ENCODE data around the gene PFKFB1. TPM values are rescaled to one million over a fixed set of nuclear protein-coding genes. Genes with fewer than 3 reads are reported as not detected.

The PFKFB1 gene
- polyA plus RNA-seq, 1 experiment: 0.10 TPM

DNA sequence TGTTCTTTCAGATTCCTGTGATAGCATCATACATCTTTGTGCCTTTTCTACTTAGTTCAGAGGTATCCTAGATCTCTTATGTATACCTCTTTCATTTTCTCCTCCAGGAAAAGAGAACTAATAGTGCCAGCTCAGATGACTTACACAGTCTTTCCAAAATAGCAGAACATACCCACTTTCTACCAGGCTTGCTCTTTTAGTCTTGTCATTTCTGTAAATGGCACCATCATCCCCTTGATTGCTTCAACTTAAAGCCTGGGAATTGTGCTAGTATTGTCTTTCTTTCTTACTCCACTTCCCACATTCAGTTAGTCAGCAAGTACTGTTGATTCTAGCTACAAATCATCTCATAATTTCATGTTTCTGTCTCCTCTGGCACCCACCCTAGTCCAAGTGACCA is 11.3 kb upstream of the PFKFB1 start:
- ChIA-PET POLR2A (no interaction called here), CTCF (interaction anchor here (0.6 kb wide), 1 partner anchor 1180 kb away, joined by 3 read pairs; no protein-coding TSS in a partner anchor)
- TF ChIP-seq, protein P1, sequence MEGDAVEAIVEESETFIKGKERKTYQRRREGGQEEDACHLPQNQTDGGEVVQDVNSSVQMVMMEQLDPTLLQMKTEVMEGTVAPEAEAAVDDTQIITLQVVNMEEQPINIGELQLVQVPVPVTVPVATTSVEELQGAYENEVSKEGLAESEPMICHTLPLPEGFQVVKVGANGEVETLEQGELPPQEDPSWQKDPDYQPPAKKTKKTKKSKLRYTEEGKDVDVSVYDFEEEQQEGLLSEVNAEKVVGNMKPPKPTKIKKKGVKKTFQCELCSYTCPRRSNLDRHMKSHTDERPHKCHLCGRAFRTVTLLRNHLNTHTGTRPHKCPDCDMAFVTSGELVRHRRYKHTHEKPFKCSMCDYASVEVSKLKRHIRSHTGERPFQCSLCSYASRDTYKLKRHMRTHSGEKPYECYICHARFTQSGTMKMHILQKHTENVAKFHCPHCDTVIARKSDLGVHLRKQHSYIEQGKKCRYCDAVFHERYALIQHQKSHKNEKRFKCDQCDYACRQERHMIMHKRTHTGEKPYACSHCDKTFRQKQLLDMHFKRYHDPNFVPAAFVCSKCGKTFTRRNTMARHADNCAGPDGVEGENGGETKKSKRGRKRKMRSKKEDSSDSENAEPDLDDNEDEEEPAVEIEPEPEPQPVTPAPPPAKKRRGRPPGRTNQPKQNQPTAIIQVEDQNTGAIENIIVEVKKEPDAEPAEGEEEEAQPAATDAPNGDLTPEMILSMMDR (IDR thresholded peaks at IDR 0.05; ENCODE audit: insufficient read depth, low read depth, low read length): no peak
- H3K4me3 ChIP-seq (ENCODE audit: low read depth, low read length): no peak overlapping the region
- no peaks in the 10 kb centered on the region for H3K27me3 ChIP-seq (ENCODE audit: control insufficient read depth, insufficient read depth, low read length)
- peaks cover 3% of the 10 kb centered on the region; the same call in 1 of the 2 replicates for H3K36me3 ChIP-seq (ENCODE audit: control insufficient read depth, insufficient read depth, low read length)
- DNase-seq (ENCODE audit: low read depth): no peak

DNA sequence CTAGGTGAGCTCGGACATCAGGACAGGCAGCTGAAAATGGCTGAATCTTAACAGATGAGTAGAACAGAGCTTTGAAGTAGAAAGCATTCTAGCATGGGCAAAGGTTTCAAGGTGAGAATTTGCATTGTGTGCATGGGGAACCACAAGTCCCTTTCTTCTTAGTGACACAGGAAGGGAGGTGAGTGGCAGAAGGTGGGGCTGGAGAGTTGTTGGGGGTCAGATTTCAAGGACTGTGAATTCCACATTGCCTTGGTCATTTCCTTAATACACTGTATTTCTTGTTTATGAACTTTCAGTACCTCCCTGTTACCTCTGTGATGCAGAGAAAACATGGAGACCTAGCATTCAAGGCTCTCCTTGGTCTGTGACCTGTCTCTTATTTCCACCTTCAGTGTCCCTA is 10.2 kb upstream of the PFKFB1 start:
- Histone ChIP-seq H3K36me3 (ENCODE audit: control insufficient read depth, insufficient read depth, low read length) (peaks cover 3% of the 10 kb centered on the region; the same call in 1 of the 2 replicates), H3K27me3 (ENCODE audit: control insufficient read depth, insufficient read depth, low read length) (no peaks in the 10 kb centered on the region), H3K4me3 (ENCODE audit: low read depth, low read length) (no peak overlapping the region)
- TF ChIP-seq, protein P1 (IDR thresholded peaks at IDR 0.05; ENCODE audit: insufficient read depth, low read depth, low read length): no peak
- ChIA-PET CTCF (no interaction called here), POLR2A (no interaction called here)
- no peak for DNase-seq (ENCODE audit: low read depth)

DNA sequence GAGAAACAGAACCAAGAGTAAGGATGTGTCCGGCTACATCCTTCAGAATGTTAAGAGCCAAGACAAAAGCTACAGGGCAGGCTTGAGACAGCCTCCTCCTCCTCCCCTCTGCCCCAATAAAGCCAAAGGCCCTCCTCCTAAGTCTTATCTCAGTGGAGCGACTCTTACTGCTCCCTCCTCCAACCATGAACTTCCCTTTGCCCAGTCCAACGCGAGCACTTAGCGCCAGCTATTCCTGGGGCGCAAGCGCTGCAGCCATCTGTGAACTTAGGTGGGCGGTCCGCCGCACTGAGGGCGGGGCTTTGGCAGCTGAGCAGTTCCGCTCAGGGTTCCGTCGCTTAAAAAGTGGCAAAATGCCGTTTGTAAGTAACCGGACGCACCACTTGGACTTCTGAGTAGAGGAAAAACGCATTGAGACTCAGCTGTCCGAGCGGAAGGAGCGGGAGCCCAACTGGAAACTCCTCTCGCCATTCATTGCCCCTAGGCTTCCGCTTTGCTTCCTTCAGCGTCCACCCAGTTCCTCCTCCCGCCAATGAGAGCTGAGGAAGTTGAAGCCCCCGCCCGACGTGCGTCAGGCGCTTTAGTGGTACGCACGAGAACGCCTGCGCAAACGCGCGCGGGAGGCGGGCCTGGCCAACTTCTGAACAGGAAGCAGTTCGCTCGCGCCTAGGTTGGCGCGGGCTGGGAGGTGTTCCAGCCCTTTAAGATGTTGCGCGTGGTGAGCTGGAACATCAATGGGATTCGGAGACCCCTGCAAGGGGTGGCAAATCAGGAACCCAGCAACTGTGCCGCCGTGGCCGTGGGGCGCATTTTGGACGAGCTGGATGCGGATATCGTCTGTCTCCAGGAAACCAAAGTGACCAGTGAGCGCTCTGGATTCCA is 6.0 kb upstream of the PFKFB1 start, which contains the start of gene APEX2:
TSS of gene APEX2 (plus strand) at position 647 of the 882 bp plus-strand sequence. CDS start at position 707, 60 bp downstream.
- Histone ChIP-seq H3K4me3 (ENCODE audit: low read depth, low read length) (peak within 1 kb of the TSS; percentile 56), H3K27me3 (ENCODE audit: control insufficient read depth, insufficient read depth, low read length) (no peaks in the 10 kb centered on the region), H3K36me3 (ENCODE audit: control insufficient read depth, insufficient read depth, low read length) (no peaks in the 10 kb centered on the region)
- TF ChIP-seq, protein P1 (IDR thresholded peaks at IDR 0.05; ENCODE audit: insufficient read depth, low read depth, low read length): no peak
- CTCF ChIA-PET: no interaction called here
- peak; percentile 65 for DNase-seq (ENCODE audit: low read depth)
- POLR2A ChIA-PET: interaction anchor here (0.6 to 2.1 kb wide), 2 partner anchors 9 to 716 kb away, joined by 3 to 10 read pairs; no protein-coding TSS in a partner anchor

DNA sequence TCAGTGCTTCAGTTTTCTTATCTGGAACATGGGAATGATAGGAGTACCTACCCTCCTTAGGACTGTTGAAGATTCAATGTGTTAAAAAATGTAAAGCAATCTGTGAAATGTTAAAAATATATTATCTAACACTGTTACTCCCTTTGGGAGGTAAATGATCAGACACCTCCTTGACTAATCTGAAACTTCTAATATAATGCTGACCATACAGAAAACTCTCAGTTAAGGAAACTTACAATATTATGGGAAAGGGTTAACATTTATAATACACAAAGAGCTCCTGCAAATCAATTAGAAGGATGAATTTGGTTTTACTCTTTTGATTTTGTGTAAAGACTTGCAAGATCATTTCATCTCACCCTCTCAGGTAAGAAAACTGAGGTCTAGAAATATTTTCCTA is 1.6 kb upstream of the PFKFB1 start:
- CTCF ChIA-PET: no interaction called here

More for the DNA sequence above, 1.6 kb upstream of the PFKFB1 start:
- no peaks in the 10 kb centered on the region for H3K36me3 ChIP-seq (ENCODE audit: control insufficient read depth, insufficient read depth, low read length)
- no peaks in the 10 kb centered on the region for H3K27me3 ChIP-seq (ENCODE audit: control insufficient read depth, insufficient read depth, low read length)
- no peak for DNase-seq (ENCODE audit: low read depth)
- no peak overlapping the region for H3K4me3 ChIP-seq (ENCODE audit: low read depth, low read length)
- TF ChIP-seq, protein P1 (IDR thresholded peaks at IDR 0.05; ENCODE audit: insufficient read depth, low read depth, low read length): no peak
- POLR2A ChIA-PET: no interaction called here
